PC-3 (cell line): ENCODE data around the gene SALL3. TPM values are rescaled to one million over a fixed set of nuclear protein-coding genes. Genes with fewer than 3 reads are reported as not detected.

ENCODE experiments used
- ATAC-seq: fragments of 200-7000 bp; cut with Tn5 transposase; 2 replicates; pipeline ENCODE4 v1.9.1; 2020; ENCODE audit warnings: mild to moderate bottlenecking, moderate library complexity
- BruUV-seq: library from RNA; stranded (reverse); fragments of 400-500 nt; replicated peaks from 2 replicates; lab custom pipeline; 2021; lab: Mats Ljungman, UMichigan
- CTCF ChIA-PET: fragments of 300-600 bp; sonication (Branson Sonifier 250); formaldehyde crosslinking; loops from one replicate; lab custom pipeline; 2022; ENCODE audit warnings: antibody characterized with exemption; lab: Charles Lee
- POLR2A ChIA-PET: fragments of 300-600 bp; sonication (Branson Sonifier 250); formaldehyde crosslinking; loops from one replicate; lab custom pipeline; 2022; ENCODE audit warnings: antibody characterized with exemption; ENCODE audit not compliant: unreplicated experiment; lab: Charles Lee
- DNase-seq: peaks from one replicate; pipeline ENCODE4 v3.0.0-alpha.2; 2015
- H2AFZ ChIP-seq: fragments of 300-600 bp; sonication (generic); 2 replicates; pipeline ENCODE4 v1.6.0; 2016; ENCODE audit warnings: antibody characterized with exemption, low read length
- H3F3A ChIP-seq: fragments of 300-600 bp; sonication (generic); one replicate; pipeline ENCODE4 v1.6.0; 2017; ENCODE audit warnings: antibody characterized with exemption, low read length, control low read depth, mild to moderate bottlenecking; ENCODE audit not compliant: unreplicated experiment
- H3K27ac ChIP-seq: fragments of 300-600 bp; sonication (generic); 2 replicates; pipeline ENCODE4 v1.5.1; 2016; ENCODE audit warnings: mild to moderate bottlenecking, low read length
- H3K27me3 ChIP-seq: fragments of 300-600 bp; sonication (generic); 2 replicates; pipeline ENCODE4 v1.6.1; 2016; ENCODE audit warnings: low read length, mixed read lengths
- H3K36me3 ChIP-seq: fragments of 300-600 bp; sonication (generic); 2 replicates; pipeline ENCODE4 v1.6.1; 2016; ENCODE audit warnings: low read depth, mixed run types, low read length, mixed read lengths
- H3K4me1 ChIP-seq: fragments of 300-600 bp; sonication (generic); 2 replicates; pipeline ENCODE4 v1.5.1; 2016; ENCODE audit warnings: low read length; ENCODE audit not compliant: insufficient read depth
- H3K4me2 ChIP-seq: fragments of 300-600 bp; sonication (generic); 2 replicates; pipeline ENCODE4 v1.6.0; 2016; ENCODE audit warnings: low read length
- H3K4me3 ChIP-seq: fragments of 300-600 bp; sonication (generic); 2 replicates; pipeline ENCODE4 v1.5.1; 2016; ENCODE audit warnings: mild to moderate bottlenecking, low read length, mixed read lengths
- H3K79me2 ChIP-seq: fragments of 300-600 bp; sonication (generic); 2 replicates; pipeline ENCODE4 v1.6.1; 2017; ENCODE audit warnings: low read length, mixed read lengths
- H3K9ac ChIP-seq: fragments of 300-600 bp; sonication (generic); 2 replicates; pipeline ENCODE4 v1.6.0; 2016; ENCODE audit warnings: mild to moderate bottlenecking, low read length
- H3K9me2 ChIP-seq: fragments of 300-600 bp; sonication (generic); replicated peaks from 2 replicates; pipeline ENCODE4 v1.6.1; 2016; ENCODE audit warnings: mixed run types, low read length, mixed read lengths
- H3K9me3 ChIP-seq: fragments of 300-600 bp; sonication (generic); 2 replicates; pipeline ENCODE4 v1.6.1; 2016; ENCODE audit warnings: low read length, mixed read lengths
- H4K20me1 ChIP-seq: fragments of 300-600 bp; sonication (generic); 2 replicates; pipeline ENCODE4 v1.6.1; 2016; ENCODE audit warnings: low read length, mixed read lengths
- CTCF ChIP-seq: fragments of 300-600 bp; sonication (generic); conservative IDR thresholded peaks from 2 replicates; pipeline ENCODE4 v1.5.1; 2017; ENCODE audit warnings: antibody characterized with exemption, low read depth, mild to moderate bottlenecking, low read length
- EZH2 ChIP-seq: fragments of 300-600 bp; sonication (generic); IDR thresholded peaks from one replicate; pipeline ENCODE4 v1.6.1; 2017; ENCODE audit warnings: antibody characterized with exemption, mild to moderate bottlenecking, low read length; ENCODE audit not compliant: unreplicated experiment
- EZH2phosphoT487 ChIP-seq: fragments of 300-600 bp; sonication (generic); IDR thresholded peaks from 2 replicates; pipeline ENCODE4 v1.6.1; 2018; ENCODE audit warnings: mild to moderate bottlenecking, antibody characterized with exemption, low read length, borderline replicate concordance
- intact Hi-C: fragments of 100-400 bp; cut with micrococcal nuclease; formaldehyde crosslinking; loops from 2 replicates; pipeline ENCODE4 v1.9.0; 2023
- total RNA-seq: library from RNA; depleted of rRNA; stranded (reverse); fragments of >200 nt; gene quantifications from 2 replicates; pipeline ENCODE4 v1.2.3, GENCODE V29; 2014

Gene SALL3
- total RNA-seq, 1 experiment from 2014 or later = not detected

GRCh38 chr18:79030680-79031079 lies 51.1 kb downstream of the SALL3 start:
- Histone ChIP-seq H3K27me3 (no peaks in the 10 kb centered on the region), H3K9ac (no peak overlapping the region), H3K9me3 (no peaks in the 10 kb centered on the region), H3K4me3 (no peak overlapping the region), H3K36me3 (no peaks in the 10 kb centered on the region), H4K20me1 (no peaks in the 10 kb centered on the region), H3K4me1 (no peaks in the 10 kb centered on the region), H3F3A (no peaks in the 10 kb centered on the region), H3K9me2 (no peaks in the 10 kb centered on the region), H2AFZ (no peak overlapping the region), H3K4me2 (no peak overlapping the region), H3K27ac (no peak overlapping the region), H3K79me2 (no peaks in the 10 kb centered on the region)
- CTCF ChIA-PET = no interaction called here
- no TSS peak for BruUV-seq
- intact Hi-C loops = no loop called here
- DNase-seq = no peak
- ATAC-seq = no peak
- no peak for TF ChIP-seq EZH2phosphoT487
- TF ChIP-seq EZH2 = no peak
- TF ChIP-seq CTCF = no peak
- POLR2A ChIA-PET = no interaction called here

GRCh38 chr18:79042276-79042675 lies 62.7 kb downstream of the SALL3 start:
- no TSS peak for BruUV-seq
- no peak overlapping the region for H2AFZ ChIP-seq
- no peaks in the 10 kb centered on the region for H3F3A ChIP-seq
- no peaks in the 10 kb centered on the region for H3K79me2 ChIP-seq
- DNase-seq (no peak), ATAC-seq (no peak)
- H3K4me3 ChIP-seq = no peak overlapping the region
- ChIA-PET CTCF (no interaction called here), POLR2A (no interaction called here)
- H3K27me3 ChIP-seq = no peaks in the 10 kb centered on the region
- no peaks in the 10 kb centered on the region for H3K9me3 ChIP-seq
- H3K4me2 ChIP-seq = no peak overlapping the region
- intact Hi-C loops = no loop called here
- no peak overlapping the region for H3K9ac ChIP-seq
- no peak overlapping the region for H3K27ac ChIP-seq
- TF ChIP-seq EZH2phosphoT487 = no peak
- TF ChIP-seq EZH2 = no peak
- TF ChIP-seq CTCF = no peak
- no peaks in the 10 kb centered on the region for H4K20me1 ChIP-seq
- no peaks in the 10 kb centered on the region for H3K4me1 ChIP-seq
- H3K9me2 ChIP-seq = no peaks in the 10 kb centered on the region
- no peaks in the 10 kb centered on the region for H3K36me3 ChIP-seq

- H3K79me2 ChIP-seq = no peaks in the 10 kb centered on the region
- H3F3A ChIP-seq = no peaks in the 10 kb centered on the region
- ChIA-PET POLR2A (no interaction called here), CTCF (no interaction called here)
- no peaks in the 10 kb centered on the region for H4K20me1 ChIP-seq
- DNase-seq = no peak
- no peaks in the 10 kb centered on the region for H3K4me1 ChIP-seq
- no peak overlapping the region for H3K27ac ChIP-seq
- H3K27me3 ChIP-seq = no peaks in the 10 kb centered on the region
- no peaks in the 10 kb centered on the region for H3K9me3 ChIP-seq
- intact Hi-C loops = no loop called here
- H3K4me2 ChIP-seq = no peak overlapping the region
- no TSS peak for BruUV-seq
- H3K4me3 ChIP-seq = no peak overlapping the region
- no peak for ATAC-seq
- no peaks in the 10 kb centered on the region for H3K36me3 ChIP-seq
- H3K9me2 ChIP-seq = no peaks in the 10 kb centered on the region
- TF ChIP-seq CTCF (no peak), EZH2 (no peak), EZH2phosphoT487 (no peak)
- H2AFZ ChIP-seq = no peak overlapping the region
- no peak overlapping the region for H3K9ac ChIP-seq
These were observed 63.7 kb downstream of the SALL3 start for GRCh38 chr18:79043288-79043687.
